GM18505 (cell line): ENCODE measurements around the gene MAST2.

ENCODE experiments used
- ATAC-seq: cut with Tn5 transposase; IDR thresholded peaks from one replicate; pipeline ENCODE4 v1.9.1; 2021; ENCODE audit not compliant: unreplicated experiment
- POLR2A ChIP-seq: IDR thresholded peaks from 4 replicates; pipeline ENCODE4 v1.6.1; 2011; ENCODE audit warnings: borderline replicate concordance; ENCODE audit not compliant: insufficient read depth, insufficient read length; ENCODE audit errors: extremely low read depth

Gene MAST2

DNA sequence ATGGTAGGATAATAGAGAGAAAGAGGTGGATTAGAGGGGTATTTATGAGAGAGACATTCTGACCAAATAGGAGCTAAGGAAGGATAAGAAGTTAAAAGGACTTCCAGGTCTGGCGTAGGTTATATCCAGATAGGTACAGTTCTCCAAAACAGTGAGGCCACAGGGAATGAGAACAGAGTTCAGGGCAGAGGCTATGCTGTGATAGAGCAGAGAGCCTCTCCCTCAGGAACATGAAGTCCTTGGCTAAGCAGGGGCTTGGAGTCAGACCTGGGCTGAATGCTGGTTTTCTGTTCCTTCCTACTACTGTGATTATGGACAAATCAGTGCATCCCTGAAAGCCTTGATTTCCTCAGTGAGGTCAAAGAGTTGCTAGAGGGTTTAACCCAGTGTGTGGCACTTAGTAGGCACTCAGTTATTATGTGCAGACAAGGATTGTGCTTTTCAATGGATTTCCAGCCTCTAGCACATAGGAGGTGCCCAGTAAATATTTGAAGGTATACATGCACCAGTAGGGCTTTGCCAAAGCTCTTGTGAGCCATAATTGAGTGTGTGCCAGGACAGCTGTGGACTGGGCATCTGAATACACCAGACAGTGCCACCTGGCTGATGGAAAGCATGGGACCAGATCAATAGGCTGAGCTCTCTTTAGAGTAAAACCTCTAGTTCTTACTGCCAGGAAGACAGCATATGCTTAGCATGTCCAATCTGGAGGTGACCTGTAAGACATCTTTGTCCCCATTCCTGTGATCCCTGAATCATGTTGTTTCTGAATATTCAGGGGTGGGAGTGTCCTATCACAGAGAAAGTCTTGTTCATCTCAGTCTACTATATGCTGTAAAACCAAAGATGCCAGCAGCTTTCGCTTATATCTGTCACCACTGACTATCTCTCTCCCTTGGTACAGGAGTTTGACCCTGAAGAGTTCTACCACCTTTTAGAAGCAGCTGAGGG is 217.9 kb downstream of the MAST2 start:
- TF ChIP-seq POLR2A, result no peak
- no peak for ATAC-seq

DNA sequence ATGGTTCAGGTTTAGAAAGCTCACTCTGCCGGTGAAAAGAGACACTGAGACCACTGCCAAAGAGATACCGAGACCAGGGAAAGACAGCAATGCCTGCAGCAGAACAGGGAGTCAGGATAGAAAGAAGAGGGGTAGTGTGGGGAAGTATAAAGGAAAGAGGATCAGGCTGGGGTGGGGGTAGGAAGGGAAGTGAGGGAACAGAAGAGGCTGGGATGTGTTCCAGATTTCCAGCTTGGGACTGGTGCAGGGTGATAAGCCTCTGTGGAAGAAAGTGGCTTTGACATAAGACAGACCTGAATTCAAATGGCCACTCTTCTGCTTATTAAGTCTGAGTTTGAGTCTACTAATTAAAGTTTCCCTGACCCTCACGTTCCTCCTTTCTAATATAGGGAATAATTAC is 223.1 kb downstream of the MAST2 start:
- TF ChIP-seq POLR2A, result no peak
- ATAC-seq, result no peak

DNA sequence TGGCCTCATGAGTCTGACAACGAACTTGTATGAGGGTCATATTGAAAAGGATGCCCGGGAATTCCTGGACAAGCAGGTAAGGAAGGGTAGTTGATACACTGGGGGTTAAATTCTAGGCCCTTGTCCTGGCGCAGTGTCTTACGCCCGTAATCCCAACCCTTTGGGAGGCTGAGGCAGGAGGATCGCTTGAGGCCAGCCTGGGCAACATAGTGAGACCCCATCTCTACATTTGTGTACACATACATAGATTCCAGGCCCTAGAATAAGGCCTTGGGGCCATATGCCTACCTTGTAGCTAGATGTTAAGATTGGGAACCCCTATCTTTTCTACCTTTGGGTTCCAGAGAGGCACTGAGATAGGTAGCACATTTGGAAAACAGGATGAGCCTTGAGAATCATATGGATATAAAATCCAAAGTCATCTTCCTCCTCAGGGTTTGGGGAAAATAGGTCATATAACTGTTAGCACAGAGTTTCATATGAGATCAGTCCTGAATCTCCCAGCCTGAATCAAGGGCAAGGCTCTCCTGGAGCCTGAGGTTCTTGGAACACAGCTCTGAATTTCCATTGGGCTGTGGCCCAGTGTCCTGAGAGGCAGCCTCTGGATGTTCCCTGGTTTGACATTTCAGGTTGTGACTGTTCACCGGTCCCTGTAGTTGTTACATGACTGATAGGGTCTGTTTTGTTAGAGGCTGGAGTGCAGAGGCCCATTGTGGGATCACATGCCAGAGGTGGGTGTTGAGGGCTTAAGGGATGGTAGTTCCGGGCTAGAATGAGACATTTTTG is 224.6 kb downstream of the MAST2 start:
- no peak for TF ChIP-seq POLR2A
- ATAC-seq, result no peak

DNA sequence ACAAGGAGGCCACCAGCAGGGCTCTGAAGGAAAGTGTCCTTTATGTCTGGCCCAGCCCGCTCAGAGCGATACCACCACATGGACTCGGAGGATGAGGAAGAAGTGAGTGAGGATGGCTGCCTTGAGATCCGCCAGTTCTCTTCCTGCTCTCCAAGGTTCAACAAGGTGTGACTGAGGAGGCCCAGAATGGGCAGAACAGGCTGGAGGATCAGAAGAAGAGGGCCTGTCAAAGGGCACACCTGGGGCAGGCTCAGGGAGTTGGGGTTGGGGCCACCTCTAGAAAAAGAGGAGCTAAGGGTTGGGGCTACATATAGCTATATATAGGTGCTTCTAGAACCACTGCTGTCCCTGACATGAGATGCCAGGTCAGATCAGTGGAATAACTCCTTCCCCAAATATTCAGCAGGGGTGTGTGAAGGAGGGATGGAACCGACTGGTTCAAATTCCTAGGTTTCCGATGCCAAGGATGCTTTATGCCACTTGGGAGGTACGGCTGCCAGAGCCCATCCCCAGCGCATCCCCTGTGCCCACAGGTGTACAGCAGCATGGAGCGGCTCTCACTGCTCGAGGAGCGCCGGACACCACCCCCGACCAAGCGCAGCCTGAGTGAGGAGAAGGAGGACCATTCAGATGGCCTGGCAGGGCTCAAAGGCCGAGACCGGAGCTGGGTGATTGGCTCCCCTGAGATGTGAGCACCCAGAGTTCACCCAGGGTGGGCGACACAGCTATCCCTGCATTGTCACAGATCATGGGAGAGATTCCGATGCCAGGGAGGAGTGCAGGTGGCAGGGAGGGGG is 226.9 kb downstream of the MAST2 start:
- ATAC-seq, result no peak
- TF ChIP-seq POLR2A, result no peak

DNA sequence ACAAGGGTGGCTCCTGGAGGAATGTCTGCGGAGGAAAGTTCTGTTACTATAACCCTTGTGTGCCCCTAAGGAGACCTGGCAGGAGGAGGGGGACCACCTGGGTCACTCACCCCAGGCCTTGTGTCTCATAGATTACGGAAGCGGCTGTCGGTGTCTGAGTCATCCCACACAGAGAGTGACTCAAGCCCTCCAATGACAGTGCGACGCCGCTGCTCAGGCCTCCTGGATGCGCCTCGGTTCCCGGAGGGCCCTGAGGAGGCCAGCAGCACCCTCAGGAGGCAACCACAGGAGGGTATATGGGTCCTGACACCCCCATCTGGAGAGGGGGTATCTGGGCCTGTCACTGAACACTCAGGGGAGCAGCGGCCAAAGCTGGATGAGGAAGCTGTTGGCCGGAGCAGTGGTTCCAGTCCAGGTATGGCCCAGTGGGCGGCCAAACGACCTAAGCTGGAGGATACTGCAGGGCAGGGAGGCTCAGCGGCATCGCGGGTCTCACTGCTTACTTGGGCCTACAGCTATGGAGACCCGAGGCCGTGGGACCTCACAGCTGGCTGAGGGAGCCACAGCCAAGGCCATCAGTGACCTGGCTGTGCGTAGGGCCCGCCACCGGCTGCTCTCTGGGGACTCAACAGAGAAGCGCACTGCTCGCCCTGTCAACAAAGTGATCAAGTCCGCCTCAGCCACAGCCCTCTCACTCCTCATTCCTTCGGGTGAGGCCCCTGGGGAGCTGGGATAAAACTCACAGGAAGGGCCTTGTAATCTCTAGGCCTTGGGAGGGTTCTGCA is 227.7 kb downstream of the MAST2 start:
- ATAC-seq, result no peak
- no peak for TF ChIP-seq POLR2A

DNA sequence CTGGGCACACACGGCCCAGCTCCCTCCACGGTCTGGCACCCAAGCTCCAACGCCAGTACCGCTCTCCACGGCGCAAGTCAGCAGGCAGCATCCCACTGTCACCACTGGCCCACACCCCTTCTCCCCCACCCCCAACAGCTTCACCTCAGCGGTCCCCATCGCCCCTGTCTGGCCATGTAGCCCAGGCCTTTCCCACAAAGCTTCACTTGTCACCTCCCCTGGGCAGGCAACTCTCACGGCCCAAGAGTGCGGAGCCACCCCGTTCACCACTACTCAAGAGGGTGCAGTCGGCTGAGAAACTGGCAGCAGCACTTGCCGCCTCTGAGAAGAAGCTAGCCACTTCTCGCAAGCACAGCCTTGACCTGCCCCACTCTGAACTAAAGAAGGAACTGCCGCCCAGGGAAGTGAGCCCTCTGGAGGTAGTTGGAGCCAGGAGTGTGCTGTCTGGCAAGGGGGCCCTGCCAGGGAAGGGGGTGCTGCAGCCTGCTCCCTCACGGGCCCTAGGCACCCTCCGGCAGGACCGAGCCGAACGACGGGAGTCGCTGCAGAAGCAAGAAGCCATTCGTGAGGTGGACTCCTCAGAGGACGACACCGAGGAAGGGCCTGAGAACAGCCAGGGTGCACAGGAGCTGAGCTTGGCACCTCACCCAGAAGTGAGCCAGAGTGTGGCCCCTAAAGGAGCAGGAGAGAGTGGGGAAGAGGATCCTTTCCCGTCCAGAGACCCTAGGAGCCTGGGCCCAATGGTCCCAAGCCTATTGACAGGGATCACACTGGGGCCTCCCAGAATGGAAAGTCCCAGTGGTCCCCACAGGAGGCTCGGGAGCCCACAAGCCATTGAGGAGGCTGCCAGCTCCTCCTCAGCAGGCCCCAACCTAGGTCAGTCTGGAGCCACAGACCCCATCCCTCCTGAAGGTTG is 231.4 kb downstream of the MAST2 start:
- ATAC-seq, result no peak
- TF ChIP-seq POLR2A, result no peak

DNA sequence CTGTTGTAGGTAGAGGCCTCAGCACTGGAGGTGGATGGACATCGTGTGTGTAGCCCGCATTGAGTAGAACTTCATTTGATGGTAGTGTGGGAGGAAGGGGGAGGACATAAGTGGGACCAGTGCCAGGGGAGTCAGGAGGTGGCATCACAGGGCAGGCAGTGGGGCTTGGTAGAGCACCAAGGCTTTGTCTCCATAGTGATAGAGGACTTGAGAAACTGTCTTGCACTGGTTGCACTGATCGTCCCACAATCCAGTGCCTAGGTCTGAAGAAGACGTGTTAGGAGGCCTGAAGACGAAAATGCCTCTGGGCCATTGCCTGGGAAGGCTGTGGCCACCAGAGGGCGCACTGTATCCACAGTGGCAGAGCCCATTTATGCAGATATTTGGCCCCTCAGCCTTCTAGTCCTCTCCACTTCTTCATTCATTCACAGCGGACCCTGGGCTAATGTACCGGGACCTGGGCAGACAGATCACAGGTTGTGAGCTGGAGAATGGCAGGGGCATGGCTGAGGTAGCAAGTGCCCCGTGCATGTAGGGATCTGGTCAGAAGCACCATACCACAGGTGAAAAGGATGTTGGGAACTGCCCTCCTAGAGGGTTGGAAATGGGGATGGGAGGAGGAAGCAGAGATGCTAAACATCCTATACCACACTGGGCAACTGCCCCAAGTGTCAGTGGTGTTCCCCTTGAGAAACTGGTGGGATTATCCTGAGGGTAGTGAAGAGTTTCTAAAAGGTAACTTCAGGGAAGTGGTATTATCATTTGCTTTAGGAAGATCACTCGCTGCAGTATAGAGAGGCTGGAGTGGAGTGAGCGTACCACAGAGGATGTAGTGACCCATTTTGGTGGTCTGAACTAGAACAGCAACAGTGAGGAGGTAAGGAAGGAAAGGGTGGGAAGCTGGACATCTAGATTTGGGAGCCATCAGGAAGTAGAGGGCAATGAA is 233.8 kb downstream of the MAST2 start:
- no peak for ATAC-seq

DNA sequence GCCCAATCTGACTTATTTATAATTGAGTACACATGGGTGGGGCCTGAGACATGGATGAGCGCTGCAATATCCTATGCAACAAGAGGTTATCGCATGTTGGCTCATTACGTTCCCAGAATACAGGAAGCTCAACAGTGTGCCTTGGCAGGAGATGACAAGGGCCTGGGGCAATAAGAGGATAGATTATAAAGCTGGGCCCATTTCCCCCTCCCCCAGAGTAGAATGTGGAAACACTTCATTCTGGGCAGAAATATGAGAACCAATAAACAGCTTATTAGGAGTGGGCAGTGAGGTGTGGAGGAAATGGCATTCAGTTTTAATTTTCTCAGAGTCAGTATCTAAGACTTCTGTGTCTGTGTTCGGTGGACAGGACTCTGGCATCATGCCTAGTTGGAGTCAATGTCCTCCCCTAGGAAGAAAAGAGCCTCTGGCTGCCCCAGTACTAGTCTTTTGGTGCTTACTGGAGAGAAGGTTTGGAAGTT is 236.2 kb downstream of the MAST2 start:
- no peak for TF ChIP-seq POLR2A
- no peak for ATAC-seq

More for the DNA sequence above, 233.8 kb downstream of the MAST2 start:
- TF ChIP-seq POLR2A, result peak; percentile 37

DNA sequence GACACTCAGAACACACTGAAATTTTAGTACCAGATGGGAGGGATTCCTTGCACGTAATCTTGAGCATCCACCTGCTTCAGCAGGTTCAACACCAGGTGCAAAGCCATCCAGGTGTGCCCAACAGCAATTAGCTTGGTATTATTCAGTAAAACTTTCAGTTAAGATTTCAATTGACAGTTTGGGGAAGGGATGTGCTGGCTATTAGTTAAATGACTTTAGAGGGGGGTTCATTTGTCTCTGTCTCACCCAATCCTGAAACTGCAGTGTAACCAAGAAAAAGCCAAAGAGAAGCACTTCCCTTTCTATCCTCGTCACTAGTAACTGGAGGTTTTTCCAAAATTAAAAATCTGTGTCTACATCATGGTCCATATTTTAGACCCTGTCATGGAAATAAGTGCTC is 238.1 kb downstream of the MAST2 start:
- no peak for ATAC-seq
- TF ChIP-seq POLR2A, result no peak

DNA sequence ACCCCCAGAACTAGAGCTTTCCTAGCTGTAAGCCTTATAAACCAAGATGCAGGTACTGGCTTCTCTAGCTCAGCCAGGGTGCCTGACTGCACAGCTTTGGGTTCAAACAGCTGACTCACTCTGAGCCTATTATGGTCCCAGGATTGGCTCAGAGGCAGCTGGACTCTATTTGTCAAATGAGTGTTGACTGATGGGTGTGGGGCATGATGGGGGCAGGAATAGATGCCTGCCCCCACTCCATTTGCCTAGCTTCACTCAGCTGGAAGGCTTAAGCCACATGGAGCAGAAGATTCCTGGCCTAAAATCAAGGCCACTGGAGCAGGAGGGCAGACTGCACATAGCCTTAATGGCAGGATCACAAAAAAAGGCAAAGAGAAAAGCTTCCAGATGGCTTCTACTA is 238.6 kb downstream of the MAST2 start:
- no peak for ATAC-seq

More for the DNA sequence above, 238.6 kb downstream of the MAST2 start:
- TF ChIP-seq POLR2A, result peak; percentile 11
